Activated T-helper 1 cell treated with anti-CD3 and anti-CD28 coated beads, Interleukin-2, amount 50 U/mL, for 16 hours (primary cell): ENCODE measurements around the gene C10orf90.

Experiments used
- DNase-seq, 2 donors: peaks; one replicate each; pipeline ENCODE4 v3.0.0-alpha.2; 2020; ENCODE audit warnings: low read depth in 1 of 2, low spot score in 1 of 2

Gene C10orf90

GRCh38 chr10:126429275-126429674, 241.2 kb downstream of the C10orf90 start:
- no peak for DNase-seq

- no peak for DNase-seq
Measured at GRCh38 chr10:126425489-126426065, 244.9 kb downstream of the C10orf90 start.

- no peak for DNase-seq
Measured at GRCh38 chr10:126425032-126425431, 245.5 kb downstream of the C10orf90 start.

- DNase-seq: no peak
Measured at GRCh38 chr10:126423732-126424491, 246.6 kb downstream of the C10orf90 start.

GRCh38 chr10:126422567-126422966, 247.9 kb downstream of the C10orf90 start:
- no peak for DNase-seq

GRCh38 chr10:126421756-126422256, 248.7 kb downstream of the C10orf90 start:
- DNase-seq: no peak

GRCh38 chr10:126420567-126421300, 249.8 kb downstream of the C10orf90 start:
- DNase-seq: no peak

GRCh38 chr10:126417220-126417825, 253.2 kb downstream of the C10orf90 start:
- DNase-seq: no peak

- no peak for DNase-seq
Measured at GRCh38 chr10:126409821-126410220, 260.7 kb downstream of the C10orf90 start.

- no peak for DNase-seq
Measured at GRCh38 chr10:126408953-126409641, 261.4 kb downstream of the C10orf90 start.

- no peak for DNase-seq
Measured at GRCh38 chr10:126407831-126408230, 262.7 kb downstream of the C10orf90 start.

GRCh38 chr10:126405239-126405775, 265.2 kb downstream of the C10orf90 start:
- no peak for DNase-seq

GRCh38 chr10:126402721-126403695, 267.5 kb downstream of the C10orf90 start:
- no peak for DNase-seq

GRCh38 chr10:126400641-126401040, 269.9 kb downstream of the C10orf90 start:
- no peak for DNase-seq

GRCh38 chr10:126398924-126399323, 271.6 kb downstream of the C10orf90 start:
- DNase-seq: no peak

GRCh38 chr10:126398383-126398743, 272.1 kb downstream of the C10orf90 start:
- no peak for DNase-seq

GRCh38 chr10:126397640-126398382, 272.7 kb downstream of the C10orf90 start:
- no peak for DNase-seq

- DNase-seq: no peak
Measured at GRCh38 chr10:126397156-126397555, 273.3 kb downstream of the C10orf90 start.

GRCh38 chr10:126394948-126395347, 275.5 kb downstream of the C10orf90 start:
- no peak for DNase-seq
